PFSK-1 (cell line): ENCODE measurements around the gene NPVF.

Experiments
- FOXP2 ChIP-seq: optimal IDR thresholded peaks from 2 replicates; pipeline ENCODE3; 2011; ENCODE audit warnings: borderline replicate concordance, control low read depth, inconsistent platforms; ENCODE audit not compliant: insufficient read depth; ENCODE audit errors: extremely low read length, extremely low read depth
- POLR2AphosphoS5 ChIP-seq: IDR thresholded peaks from 2 replicates; pipeline ENCODE4 v1.6.1; 2012; ENCODE audit warnings: low read depth, mild to moderate bottlenecking, control low read depth, low read length, moderate library complexity
- SIN3A ChIP-seq: IDR thresholded peaks from 2 replicates; pipeline ENCODE4 v1.6.1; 2012; ENCODE audit warnings: mild to moderate bottlenecking, low read length, moderate library complexity, borderline replicate concordance; ENCODE audit not compliant: insufficient read depth
- TAF1 ChIP-seq: IDR thresholded peaks from 2 replicates; pipeline ENCODE4 v1.6.1; 2012; ENCODE audit warnings: low read length, control low read depth, borderline replicate concordance; ENCODE audit not compliant: insufficient read depth
- TF ChIP-seq, protein P1 (sequence below), 2 experiments: IDR thresholded peaks; 2 replicates each; pipeline versions ENCODE4 v1.6.1 to v1.8.0; 2011 to 2012; ENCODE audit warnings: low read depth in 2 of 2, low read length in 2 of 2, control low read depth in 1 of 2, inconsistent platforms in 1 of 2, mild to moderate bottlenecking in 1 of 2, moderate library complexity in 1 of 2; ENCODE audit not compliant: insufficient read depth in 1 of 2

NPVF gene

GRCh38 chr7:25238066-25238725 is 9.9 kb upstream of the NPVF start:
- TF ChIP-seq, protein P1, sequence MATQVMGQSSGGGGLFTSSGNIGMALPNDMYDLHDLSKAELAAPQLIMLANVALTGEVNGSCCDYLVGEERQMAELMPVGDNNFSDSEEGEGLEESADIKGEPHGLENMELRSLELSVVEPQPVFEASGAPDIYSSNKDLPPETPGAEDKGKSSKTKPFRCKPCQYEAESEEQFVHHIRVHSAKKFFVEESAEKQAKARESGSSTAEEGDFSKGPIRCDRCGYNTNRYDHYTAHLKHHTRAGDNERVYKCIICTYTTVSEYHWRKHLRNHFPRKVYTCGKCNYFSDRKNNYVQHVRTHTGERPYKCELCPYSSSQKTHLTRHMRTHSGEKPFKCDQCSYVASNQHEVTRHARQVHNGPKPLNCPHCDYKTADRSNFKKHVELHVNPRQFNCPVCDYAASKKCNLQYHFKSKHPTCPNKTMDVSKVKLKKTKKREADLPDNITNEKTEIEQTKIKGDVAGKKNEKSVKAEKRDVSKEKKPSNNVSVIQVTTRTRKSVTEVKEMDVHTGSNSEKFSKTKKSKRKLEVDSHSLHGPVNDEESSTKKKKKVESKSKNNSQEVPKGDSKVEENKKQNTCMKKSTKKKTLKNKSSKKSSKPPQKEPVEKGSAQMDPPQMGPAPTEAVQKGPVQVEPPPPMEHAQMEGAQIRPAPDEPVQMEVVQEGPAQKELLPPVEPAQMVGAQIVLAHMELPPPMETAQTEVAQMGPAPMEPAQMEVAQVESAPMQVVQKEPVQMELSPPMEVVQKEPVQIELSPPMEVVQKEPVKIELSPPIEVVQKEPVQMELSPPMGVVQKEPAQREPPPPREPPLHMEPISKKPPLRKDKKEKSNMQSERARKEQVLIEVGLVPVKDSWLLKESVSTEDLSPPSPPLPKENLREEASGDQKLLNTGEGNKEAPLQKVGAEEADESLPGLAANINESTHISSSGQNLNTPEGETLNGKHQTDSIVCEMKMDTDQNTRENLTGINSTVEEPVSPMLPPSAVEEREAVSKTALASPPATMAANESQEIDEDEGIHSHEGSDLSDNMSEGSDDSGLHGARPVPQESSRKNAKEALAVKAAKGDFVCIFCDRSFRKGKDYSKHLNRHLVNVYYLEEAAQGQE (IDR thresholded peaks at IDR 0.05; ENCODE audit: insufficient read depth in 1 of 2, low read depth in 2 of 2, low read length in 2 of 2) = no peak
- TF ChIP-seq POLR2AphosphoS5 = no peak

- no peak for TF ChIP-seq POLR2AphosphoS5
- TF ChIP-seq, protein P1 (IDR thresholded peaks at IDR 0.05; ENCODE audit: insufficient read depth in 1 of 2, low read depth in 2 of 2, low read length in 2 of 2) = no peak
- TF ChIP-seq FOXP2 = no peak
- TF ChIP-seq SIN3A = no peak
- TF ChIP-seq TAF1 = no peak
These were observed 7.2 kb upstream of the NPVF start for GRCh38 chr7:25235471-25235870.

- TF ChIP-seq TAF1 (no peak), SIN3A (no peak), POLR2AphosphoS5 (no peak), FOXP2 (no peak)
- TF ChIP-seq, protein P1 (IDR thresholded peaks at IDR 0.05; ENCODE audit: insufficient read depth in 1 of 2, low read depth in 2 of 2, low read length in 2 of 2) = no peak
These were observed 6.0 kb upstream of the NPVF start for GRCh38 chr7:25234336-25234735.

DNA sequence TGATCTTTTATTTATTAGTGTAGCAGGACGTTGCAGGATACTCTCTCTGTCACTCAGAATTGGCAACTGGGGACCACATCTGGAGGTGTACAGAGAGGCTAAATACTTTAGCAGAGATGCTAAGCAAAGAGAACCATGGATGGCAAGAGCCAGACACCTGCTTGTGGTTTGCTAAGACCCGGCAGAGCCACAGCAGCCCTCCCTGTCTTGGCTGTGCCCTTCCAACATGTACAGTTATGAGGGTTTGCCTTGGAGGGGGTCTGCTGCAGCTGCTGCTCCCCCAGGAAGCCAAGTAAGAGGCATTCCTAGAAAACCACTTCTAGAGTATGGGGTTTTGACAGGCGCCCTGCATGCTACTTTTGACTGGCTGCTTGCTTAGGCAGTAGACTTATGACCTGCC is 5.1 kb downstream of the NPVF start:
- no peak for TF ChIP-seq POLR2AphosphoS5
- TF ChIP-seq, protein P1 (IDR thresholded peaks at IDR 0.05; ENCODE audit: insufficient read depth in 1 of 2, low read depth in 2 of 2, low read length in 2 of 2) = no peak
- TF ChIP-seq FOXP2 = no peak
- TF ChIP-seq SIN3A = no peak

DNA sequence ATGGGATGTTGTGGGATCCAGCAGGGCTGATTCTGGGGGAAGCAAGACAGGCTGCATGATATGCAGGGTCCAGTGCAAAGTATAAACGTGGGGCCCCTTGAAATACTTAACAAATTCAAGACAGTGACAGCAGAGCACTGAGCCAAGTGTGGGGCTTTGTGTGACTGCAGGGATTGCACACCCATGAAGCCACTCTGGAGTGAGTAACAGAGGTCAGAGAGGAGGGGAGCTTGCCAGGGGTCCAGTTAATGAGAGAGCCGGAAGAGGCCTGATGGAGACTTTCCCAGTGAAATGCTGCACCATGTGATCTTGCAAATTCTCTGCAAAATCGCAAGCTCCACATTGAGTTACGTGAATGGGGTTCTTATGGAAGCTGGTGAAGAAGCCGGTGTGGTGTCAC is 5.6 kb downstream of the NPVF start:
- TF ChIP-seq TAF1 = no peak
- no peak for TF ChIP-seq SIN3A
- TF ChIP-seq, protein P1 (IDR thresholded peaks at IDR 0.05; ENCODE audit: insufficient read depth in 1 of 2, low read depth in 2 of 2, low read length in 2 of 2) = no peak
- TF ChIP-seq FOXP2 = no peak
- TF ChIP-seq POLR2AphosphoS5 = no peak
